Activated CD4-positive, alpha-beta T cell treated with anti-CD3 and anti-CD28 coated beads, Interleukin-2, amount 10 ng/mL, durations not matched to agents 24 days and 14 days (primary cell): Measurements from ENCODE around the gene RPGRIP1. TPM values are rescaled to one million over a fixed set of nuclear protein-coding genes. Genes with fewer than 3 reads are reported as not detected.
"Not testable (repeated sequence)": the region's sequence is repeated elsewhere in the genome, so short reads cannot be mapped to it uniquely, and the experiment has no call there.

Source experiments
- DNase-seq: peaks from one replicate; pipeline ENCODE4 v3.0.0; 2022
- H3K27ac Mint-ChIP-seq: one replicate; pipeline ENCODE4 v1.8.0; 2022; ENCODE audit warnings: mild to moderate bottlenecking, mixed read lengths
- H3K27me3 Mint-ChIP-seq: one replicate; pipeline ENCODE4 v1.8.0; 2022; ENCODE audit warnings: mixed read lengths
- H3K36me3 Mint-ChIP-seq: one replicate; pipeline ENCODE4 v1.8.0; 2022; ENCODE audit warnings: low read depth, mild to moderate bottlenecking, mixed read lengths
- H3K4me1 Mint-ChIP-seq: one replicate; pipeline ENCODE4 v1.8.0; 2021; ENCODE audit warnings: mixed read lengths
- H3K4me3 Mint-ChIP-seq: one replicate; pipeline ENCODE4 v1.8.0; 2022; ENCODE audit warnings: mild to moderate bottlenecking, moderate library complexity, mixed read lengths
- H3K9me3 Mint-ChIP-seq: one replicate; pipeline ENCODE4 v1.8.0; 2021; ENCODE audit warnings: mixed read lengths
- intact Hi-C: fragments of 100-400 bp; cut with micrococcal nuclease; formaldehyde crosslinking; loops from one replicate; pipeline ENCODE4 v1.15.1; 2023
- total RNA-seq: library from RNA; stranded (reverse); gene quantifications from 2 replicates; pipeline ENCODE4 v1.2.3, GENCODE V29; 2022

Gene RPGRIP1
- total RNA-seq, 1 donor from 2014 or later = not detected

DNA sequence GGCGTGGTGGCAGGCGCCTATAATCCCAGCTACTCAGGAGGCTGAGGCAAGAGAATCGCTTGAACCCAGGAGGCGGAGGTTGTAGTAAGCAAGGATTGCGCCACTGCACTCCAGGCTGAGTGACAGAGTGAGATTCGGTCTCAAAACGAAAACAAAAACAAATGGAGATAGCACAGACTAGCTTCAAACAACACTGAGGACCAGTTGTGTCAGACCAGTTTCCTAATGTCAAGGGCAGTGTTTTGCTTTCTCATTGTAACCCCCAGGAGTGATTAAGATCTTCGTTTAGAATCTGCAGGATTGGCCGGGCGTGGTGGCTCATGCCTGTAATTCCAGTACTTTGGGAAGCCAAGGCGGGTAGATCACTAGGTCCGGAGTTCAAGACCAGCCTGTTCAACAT, 18.5 kb downstream of the RPGRIP1 start:
- intact Hi-C loops = no loop called here
- no peak overlapping the region for H3K4me3 Mint-ChIP-seq
- peaks cover 4% of the 10 kb centered on the region for H3K4me1 Mint-ChIP-seq
- no peaks in the 10 kb centered on the region for H3K36me3 Mint-ChIP-seq
- H3K27me3 Mint-ChIP-seq = peaks cover 31% of the 10 kb centered on the region
- no peaks in the 10 kb centered on the region for H3K9me3 Mint-ChIP-seq
- DNase-seq = no peak
- H3K27ac Mint-ChIP-seq = no peak overlapping the region

DNA sequence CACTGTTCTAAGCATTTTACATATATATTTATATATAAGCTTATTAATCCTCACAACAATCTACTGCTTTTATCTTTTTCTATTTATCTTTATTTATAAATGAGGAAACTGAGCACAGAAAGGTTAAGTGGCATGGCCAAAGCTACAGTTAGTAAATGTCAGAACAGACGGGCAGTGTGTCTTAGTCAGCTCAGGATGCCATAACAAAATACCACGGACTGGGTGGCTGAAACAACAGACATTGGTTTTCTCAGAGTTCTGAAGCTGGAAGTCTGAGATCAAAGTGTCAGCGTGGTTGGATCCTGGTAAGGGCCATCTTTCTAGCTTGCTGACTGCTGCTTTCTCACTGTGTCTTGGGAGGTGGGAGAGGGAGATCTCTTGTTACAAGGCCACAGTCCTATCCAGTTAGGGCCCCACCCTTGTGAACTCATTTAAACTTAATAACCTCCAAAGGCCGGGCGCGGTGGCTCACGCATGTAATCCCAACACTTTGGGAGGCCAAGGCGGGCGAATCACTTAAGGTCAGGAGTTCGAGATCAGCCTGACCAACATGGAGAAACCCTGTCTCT, 19.8 kb downstream of the RPGRIP1 start:
- Mint-ChIP-seq H3K4me3 (no peak overlapping the region), H3K4me1 (peaks cover 4% of the 10 kb centered on the region), H3K36me3 (no peaks in the 10 kb centered on the region), H3K27me3 (peaks cover 31% of the 10 kb centered on the region), H3K9me3 (no peaks in the 10 kb centered on the region), H3K27ac (no peak overlapping the region)
- DNase-seq = no peak
- intact Hi-C loops = no loop called here

DNA sequence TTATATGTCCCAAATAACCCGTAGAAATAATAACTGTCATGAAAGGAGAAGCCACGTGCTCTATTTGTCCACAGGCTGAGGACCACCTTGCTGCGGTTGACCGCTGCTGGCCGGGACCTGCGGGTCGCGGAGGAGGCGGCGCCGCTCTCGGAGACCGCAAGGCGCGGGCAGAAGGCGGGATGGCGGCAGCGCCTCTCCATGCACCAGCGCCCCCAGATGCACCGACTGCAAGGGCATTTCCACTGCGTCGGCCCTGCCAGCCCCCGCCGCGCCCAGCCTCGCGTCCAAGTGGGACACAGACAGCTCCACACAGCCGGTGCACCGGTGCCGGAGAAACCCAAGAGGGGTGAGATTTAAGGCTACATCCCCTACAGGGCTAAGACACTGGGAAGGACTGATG, 21.0 kb downstream of the RPGRIP1 start:
- H3K4me3 Mint-ChIP-seq = no peak overlapping the region
- H3K36me3 Mint-ChIP-seq = no peaks in the 10 kb centered on the region
- H3K9me3 Mint-ChIP-seq = no peaks in the 10 kb centered on the region
- no peak overlapping the region for H3K27ac Mint-ChIP-seq
- peak; percentile 62 for DNase-seq
- peaks cover 31% of the 10 kb centered on the region for H3K27me3 Mint-ChIP-seq
- intact Hi-C loops = no loop called here
- H3K4me1 Mint-ChIP-seq = peaks cover 4% of the 10 kb centered on the region

DNA sequence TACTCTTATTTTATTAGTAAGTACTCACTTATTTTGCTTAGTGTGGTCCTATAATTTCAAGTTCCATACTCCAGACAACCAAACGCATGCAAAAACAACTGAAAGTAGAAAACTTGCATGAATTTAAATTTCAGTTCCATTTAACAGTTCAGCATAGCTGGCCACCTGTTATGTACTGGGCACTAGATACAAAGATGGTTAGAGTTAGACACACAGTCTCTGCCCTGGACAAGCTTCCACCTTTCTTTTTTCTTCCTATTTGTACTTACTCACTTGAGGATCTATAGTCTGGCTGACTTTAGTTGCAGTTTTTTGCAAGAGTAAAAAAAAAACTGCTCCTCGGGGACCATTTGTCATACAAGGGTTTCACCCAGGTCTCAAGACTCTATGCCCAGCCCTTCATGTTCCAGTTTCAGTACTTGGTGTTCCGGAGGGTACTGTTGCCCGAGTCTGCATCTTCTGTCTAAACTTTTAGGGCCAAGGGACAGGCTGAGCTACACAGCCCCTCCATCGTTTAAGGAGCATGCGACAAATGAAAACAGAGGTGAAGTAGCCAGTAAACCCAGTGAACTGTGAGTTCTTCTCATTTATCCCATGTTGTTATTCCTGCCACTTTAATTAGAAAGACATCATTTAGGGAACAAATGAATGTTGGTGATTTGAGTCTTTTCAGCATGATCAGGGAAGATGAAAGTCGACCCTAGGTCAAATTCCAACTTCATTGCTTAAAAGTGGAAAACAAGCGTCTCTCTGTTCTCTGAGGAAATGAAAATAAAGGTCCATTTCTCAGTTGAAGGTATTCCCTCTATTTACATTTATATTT, 22.3 kb downstream of the RPGRIP1 start:
- H3K27ac Mint-ChIP-seq = no peak overlapping the region
- H3K36me3 Mint-ChIP-seq = no peaks in the 10 kb centered on the region
- DNase-seq = no peak
- peaks cover 4% of the 10 kb centered on the region for H3K4me1 Mint-ChIP-seq
- H3K9me3 Mint-ChIP-seq = no peaks in the 10 kb centered on the region
- peaks cover 31% of the 10 kb centered on the region for H3K27me3 Mint-ChIP-seq
- intact Hi-C loops = no loop called here
- no peak overlapping the region for H3K4me3 Mint-ChIP-seq

GRCh38 chr14:21302836-21303140, 22.9 kb downstream of the RPGRIP1 start:
- H3K4me3 Mint-ChIP-seq, H3K27ac Mint-ChIP-seq, H3K4me1 Mint-ChIP-seq, H3K9me3 Mint-ChIP-seq, intact Hi-C loops, DNase-seq, H3K36me3 Mint-ChIP-seq: not testable (repeated sequence)
- H3K27me3 Mint-ChIP-seq = peaks cover 30% of the 10 kb centered on the region

GRCh38 chr14:21307637-21308036, 27.8 kb downstream of the RPGRIP1 start:
- intact Hi-C loops = loop anchor here (1.0 kb wide), 2 partner anchors 38 to 77 kb away; partner anchors contain the start of genes HNRNPC and SUPT16H
- Mint-ChIP-seq H3K27me3 (peaks cover 11% of the 10 kb centered on the region), H3K9me3 (no peaks in the 10 kb centered on the region), H3K36me3 (no peaks in the 10 kb centered on the region), H3K4me1 (peaks cover 14% of the 10 kb centered on the region), H3K27ac (no peak overlapping the region), H3K4me3 (no peak overlapping the region)
- no peak for DNase-seq

GRCh38 chr14:21308132-21308478, 28.2 kb downstream of the RPGRIP1 start:
- H3K27me3 Mint-ChIP-seq = peaks cover 8% of the 10 kb centered on the region
- H3K4me1 Mint-ChIP-seq = peaks cover 14% of the 10 kb centered on the region
- intact Hi-C loops = loop anchor here (1.0 kb wide), 2 partner anchors 39 to 76 kb away; partner anchors contain the start of genes HNRNPC and SUPT16H
- no peak for DNase-seq
- H3K9me3 Mint-ChIP-seq = no peaks in the 10 kb centered on the region
- no peaks in the 10 kb centered on the region for H3K36me3 Mint-ChIP-seq
- H3K4me3 Mint-ChIP-seq = peak overlapping the region; percentile 78
- H3K27ac Mint-ChIP-seq = peak overlapping the region; percentile 81

DNA sequence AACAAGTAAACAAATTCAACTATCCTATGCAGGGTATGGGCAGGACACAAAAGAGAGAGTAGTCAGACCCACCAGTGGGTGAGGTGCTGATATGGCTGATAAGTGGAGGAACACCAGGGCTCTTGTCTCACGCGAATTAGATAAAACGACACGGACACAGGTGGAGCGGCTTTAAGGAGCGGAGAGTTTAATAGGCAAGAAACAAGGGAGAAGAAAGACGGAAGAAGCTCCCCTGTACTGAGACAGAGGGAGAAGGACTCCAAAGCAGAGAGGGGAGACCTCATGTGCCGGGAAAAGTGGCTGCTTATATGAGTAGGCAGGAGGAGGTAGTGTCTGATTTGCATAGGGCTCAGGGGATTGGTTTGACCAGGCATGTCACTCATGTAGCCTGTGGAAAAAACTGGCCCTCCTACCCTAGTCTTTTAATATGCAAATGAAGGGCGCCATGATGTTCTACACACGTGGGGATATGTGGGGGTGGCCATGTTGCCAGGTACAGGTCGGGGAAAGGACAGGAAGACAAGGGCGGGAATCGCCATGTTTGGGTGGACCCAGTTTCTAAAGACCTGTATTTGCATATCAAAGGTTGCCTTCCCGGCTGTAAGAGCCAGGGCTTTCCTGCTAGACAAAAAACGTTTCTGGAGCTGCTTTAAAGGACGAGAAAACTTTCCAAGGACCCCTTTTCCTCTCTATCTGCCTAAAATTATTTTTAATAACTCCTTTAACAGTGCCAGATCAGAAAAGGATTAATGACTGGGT, 28.8 kb downstream of the RPGRIP1 start:
- peak overlapping the region; percentile 81 for H3K27ac Mint-ChIP-seq
- peaks cover 5% of the 10 kb centered on the region for H3K27me3 Mint-ChIP-seq
- peak; percentile 91 for DNase-seq
- peak overlapping the region; percentile 78 for H3K4me3 Mint-ChIP-seq
- no peaks in the 10 kb centered on the region for H3K36me3 Mint-ChIP-seq
- no peaks in the 10 kb centered on the region for H3K9me3 Mint-ChIP-seq
- intact Hi-C loops = loop anchor here (1.0 kb wide), 2 partner anchors 39 to 76 kb away; partner anchors contain the start of genes HNRNPC and SUPT16H
- H3K4me1 Mint-ChIP-seq = peaks cover 14% of the 10 kb centered on the region

DNA sequence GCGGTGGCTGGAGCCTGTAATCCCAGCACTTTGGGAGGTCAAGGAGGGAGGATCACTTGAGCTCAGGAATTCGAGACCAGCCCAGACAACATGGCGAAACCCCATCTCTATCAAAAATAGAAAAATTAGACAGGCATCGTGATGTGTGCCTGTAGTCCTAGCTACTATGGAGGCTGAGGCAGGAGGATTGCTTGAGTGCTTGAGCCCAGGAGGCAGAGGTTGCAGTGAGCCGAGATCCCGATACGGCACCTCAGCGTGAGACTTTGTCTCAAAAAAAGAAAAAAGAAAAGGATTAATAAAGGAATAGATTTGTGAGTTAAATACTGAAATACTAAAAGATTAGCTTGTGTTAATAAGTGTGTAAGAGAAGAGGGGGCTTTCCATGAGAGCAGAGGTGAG, 29.4 kb downstream of the RPGRIP1 start:
- no peak for DNase-seq
- peak overlapping the region; percentile 78 for H3K4me3 Mint-ChIP-seq
- intact Hi-C loops = no loop called here
- no peaks in the 10 kb centered on the region for H3K9me3 Mint-ChIP-seq
- peaks cover 5% of the 10 kb centered on the region for H3K27me3 Mint-ChIP-seq
- peaks cover 14% of the 10 kb centered on the region for H3K4me1 Mint-ChIP-seq
- H3K36me3 Mint-ChIP-seq = no peaks in the 10 kb centered on the region
- peak overlapping the region; percentile 81 for H3K27ac Mint-ChIP-seq

DNA sequence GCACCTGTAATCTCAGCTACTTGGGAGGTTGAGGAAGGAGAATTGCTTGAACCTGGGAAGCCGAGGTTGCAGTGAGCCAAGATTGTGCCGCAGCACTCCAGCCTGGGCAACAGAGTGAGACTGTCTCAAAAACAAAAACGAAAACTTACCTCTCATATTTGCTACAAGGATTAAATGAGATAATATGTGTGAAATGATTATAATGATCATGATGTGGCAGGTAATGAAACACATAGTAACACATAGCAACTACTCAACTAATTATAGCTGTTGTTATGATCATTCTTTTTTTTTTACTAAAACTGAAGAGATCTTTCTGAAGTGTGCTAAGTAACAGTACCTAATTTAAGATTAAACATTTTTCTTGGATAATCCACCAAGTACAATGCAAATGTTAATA, 30.1 kb downstream of the RPGRIP1 start:
- DNase-seq = no peak
- Mint-ChIP-seq H3K9me3 (no peaks in the 10 kb centered on the region), H3K27me3 (peaks cover 3% of the 10 kb centered on the region), H3K4me3 (no peak overlapping the region), H3K27ac (no peak overlapping the region), H3K4me1 (peaks cover 14% of the 10 kb centered on the region), H3K36me3 (no peaks in the 10 kb centered on the region)
- intact Hi-C loops = no loop called here

GRCh38 chr14:21311614-21312013, 31.7 kb downstream of the RPGRIP1 start:
- Mint-ChIP-seq H3K9me3 (no peaks in the 10 kb centered on the region), H3K36me3 (no peaks in the 10 kb centered on the region), H3K27ac (no peak overlapping the region), H3K27me3 (peaks cover 3% of the 10 kb centered on the region), H3K4me1 (peaks cover 14% of the 10 kb centered on the region), H3K4me3 (no peak overlapping the region)
- DNase-seq = peak; percentile 57
- intact Hi-C loops = no loop called here

DNA sequence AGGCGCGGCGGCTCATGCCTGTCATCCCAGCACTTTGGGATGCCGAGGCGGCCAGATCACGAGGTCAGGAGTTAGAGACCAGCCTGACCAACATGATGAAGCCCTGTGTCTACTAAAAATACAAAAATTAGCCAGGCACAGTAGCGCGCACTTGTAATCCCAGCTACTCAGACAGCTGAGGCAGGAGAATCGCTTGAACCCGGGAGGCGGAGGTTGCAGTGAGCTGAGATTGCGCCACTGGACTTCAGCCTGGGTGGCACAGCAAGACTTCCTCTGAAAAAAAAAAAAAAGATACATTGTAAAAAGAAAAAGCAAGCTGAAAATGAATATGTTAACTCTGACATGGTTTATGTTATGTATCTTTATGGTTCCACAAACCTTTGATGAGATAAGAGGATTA, 33.6 kb downstream of the RPGRIP1 start:
- Mint-ChIP-seq H3K4me3 (no peak overlapping the region), H3K4me1 (peaks cover 9% of the 10 kb centered on the region), H3K36me3 (no peaks in the 10 kb centered on the region), H3K9me3 (no peaks in the 10 kb centered on the region), H3K27me3 (peaks cover 3% of the 10 kb centered on the region), H3K27ac (no peak overlapping the region)
- intact Hi-C loops = no loop called here
- DNase-seq = no peak

DNA sequence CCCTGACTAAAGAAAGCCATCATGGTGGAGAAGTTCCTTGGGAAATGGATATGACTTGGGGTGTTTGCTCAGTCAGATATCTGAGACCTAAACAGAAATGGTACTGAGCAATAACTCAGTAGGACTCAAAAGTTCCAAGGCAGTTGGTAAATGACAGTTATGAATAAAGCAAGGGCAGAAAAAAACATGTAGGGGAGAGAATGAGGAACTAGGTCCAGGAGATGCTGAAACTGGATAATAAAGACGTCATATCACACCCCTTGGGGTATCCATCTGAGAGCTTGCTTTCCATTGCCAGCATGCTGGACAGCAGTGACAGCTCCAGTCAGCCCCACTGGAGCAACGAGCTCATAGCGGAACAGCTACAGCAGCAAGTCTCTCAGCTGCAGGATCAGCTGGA, 37.5 kb downstream of the RPGRIP1 start:
- Mint-ChIP-seq H3K9me3 (no peaks in the 10 kb centered on the region), H3K36me3 (no peaks in the 10 kb centered on the region), H3K27me3 (peaks cover 12% of the 10 kb centered on the region), H3K4me3 (no peak overlapping the region), H3K4me1 (peaks cover 5% of the 10 kb centered on the region), H3K27ac (no peak overlapping the region)
- intact Hi-C loops = no loop called here
- no peak for DNase-seq

DNA sequence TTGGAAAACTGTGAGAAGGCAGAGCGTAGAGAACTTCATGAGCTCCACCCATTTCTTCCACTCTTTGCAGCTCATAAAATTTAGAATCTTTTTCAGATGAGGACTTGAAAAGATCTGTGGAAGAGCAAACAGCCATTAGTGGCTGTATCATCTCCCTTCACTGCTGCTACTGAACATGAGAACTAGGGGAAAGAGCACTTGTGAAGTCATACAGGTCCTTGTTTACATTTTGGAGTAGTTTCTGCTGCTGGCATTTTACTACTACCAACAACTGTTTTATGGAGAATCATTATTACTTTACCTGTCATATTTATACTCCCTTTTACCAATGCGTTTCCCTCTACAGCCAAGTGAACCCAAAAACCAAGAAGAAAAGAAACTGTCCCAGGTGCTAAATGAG, 41.0 kb downstream of the RPGRIP1 start:
- no peak for DNase-seq
- Mint-ChIP-seq H3K9me3 (no peaks in the 10 kb centered on the region), H3K27ac (no peak overlapping the region), H3K27me3 (peaks cover 18% of the 10 kb centered on the region), H3K4me3 (no peak overlapping the region), H3K4me1 (peaks cover 5% of the 10 kb centered on the region), H3K36me3 (no peaks in the 10 kb centered on the region)
- intact Hi-C loops = no loop called here
